Activated CD4-positive, alpha-beta memory T cell treated with anti-CD3 and anti-CD28 coated beads, Interleukin-2, amount 10 ng/mL, durations not matched to agents 7 days and 5 days (primary cell): ENCODE results near the gene HSFX2. TPM values are rescaled to one million over a fixed set of nuclear protein-coding genes. Genes with fewer than 3 reads are reported as not detected.
"Not testable (repeated sequence)": the region's sequence is repeated elsewhere in the genome, so short reads cannot be mapped to it uniquely, and the experiment has no call there.

Experiments
- CTCF ChIA-PET: fragments of 350-600 bp; sonication (Branson Sonifier 250); formaldehyde crosslinking; loops from one replicate; lab custom pipeline; 2021; ENCODE audit warnings: antibody characterized with exemption, inconsistent platforms; lab: Charles Lee
- POLR2A ChIA-PET: fragments of 350-600 bp; sonication (Branson Sonifier 250); formaldehyde crosslinking; loops from one replicate; lab custom pipeline; 2021; ENCODE audit warnings: antibody characterized with exemption; lab: Charles Lee
- DNase-seq: peaks from one replicate; pipeline ENCODE4 v3.0.0-alpha.2; 2020
- H3K27ac Mint-ChIP-seq: one replicate; pipeline ENCODE4 v1.8.0; 2021; ENCODE audit warnings: mild to moderate bottlenecking, mixed read lengths
- H3K27me3 Mint-ChIP-seq: one replicate; pipeline ENCODE4 v1.8.0; 2021; ENCODE audit warnings: mixed read lengths
- H3K36me3 Mint-ChIP-seq: one replicate; pipeline ENCODE4 v1.8.0; 2021; ENCODE audit warnings: low read depth, mixed read lengths
- H3K4me1 Mint-ChIP-seq: one replicate; pipeline ENCODE4 v1.8.0; 2021; ENCODE audit warnings: mixed read lengths
- H3K4me3 Mint-ChIP-seq: one replicate; pipeline ENCODE4 v1.8.0; 2021; ENCODE audit warnings: mild to moderate bottlenecking, mixed read lengths
- H3K9me3 Mint-ChIP-seq: one replicate; pipeline ENCODE4 v1.8.0; 2021; ENCODE audit warnings: mixed read lengths
- total RNA-seq, 2 experiments: library from RNA; stranded (reverse); gene quantifications; one replicate each; pipeline ENCODE4 v1.2.3, GENCODE V29; 2021

Gene HSFX2
- total RNA-seq, 2 experiments from 2014 or later: not detected

DNA sequence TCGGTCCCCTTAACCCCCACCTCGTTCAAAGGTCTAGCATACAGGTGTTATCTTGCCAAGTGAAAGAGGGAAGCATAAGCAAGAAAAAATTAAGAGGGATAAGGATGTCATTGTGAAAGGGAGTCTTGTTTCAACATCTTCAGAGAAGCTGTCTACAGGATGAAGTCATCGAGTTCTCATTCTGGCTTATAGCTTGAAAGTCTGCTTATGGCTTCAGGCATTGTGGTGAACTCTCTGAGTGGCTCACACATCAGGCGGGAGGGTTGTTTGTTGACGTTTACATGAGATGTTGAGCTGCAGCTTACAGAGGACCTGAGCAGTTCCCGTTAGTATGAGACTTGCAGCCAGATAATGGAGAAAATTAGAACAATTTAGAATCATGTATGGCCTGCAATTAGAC is 24.4 kb downstream of the HSFX2 start:
- H3K27me3 Mint-ChIP-seq: no peaks in the 10 kb centered on the region
- peaks cover 21% of the 10 kb centered on the region for H3K4me1 Mint-ChIP-seq
- CTCF ChIA-PET: no interaction called here
- no peak for DNase-seq
- no peaks in the 10 kb centered on the region for H3K36me3 Mint-ChIP-seq
- no peak overlapping the region for H3K4me3 Mint-ChIP-seq
- H3K27ac Mint-ChIP-seq: no peak overlapping the region
- no peaks in the 10 kb centered on the region for H3K9me3 Mint-ChIP-seq
- POLR2A ChIA-PET: no interaction called here

- Mint-ChIP-seq H3K36me3 (no peaks in the 10 kb centered on the region), H3K9me3 (no peaks in the 10 kb centered on the region), H3K4me1 (peaks cover 21% of the 10 kb centered on the region), H3K27me3 (no peaks in the 10 kb centered on the region), H3K4me3 (no peak overlapping the region), H3K27ac (no peak overlapping the region)
- no peak for DNase-seq
- POLR2A ChIA-PET: no interaction called here
- CTCF ChIA-PET: no interaction called here
These were observed 25.3 kb downstream of the HSFX2 start for GRCh38 chrX:149569770-149570169.

DNA sequence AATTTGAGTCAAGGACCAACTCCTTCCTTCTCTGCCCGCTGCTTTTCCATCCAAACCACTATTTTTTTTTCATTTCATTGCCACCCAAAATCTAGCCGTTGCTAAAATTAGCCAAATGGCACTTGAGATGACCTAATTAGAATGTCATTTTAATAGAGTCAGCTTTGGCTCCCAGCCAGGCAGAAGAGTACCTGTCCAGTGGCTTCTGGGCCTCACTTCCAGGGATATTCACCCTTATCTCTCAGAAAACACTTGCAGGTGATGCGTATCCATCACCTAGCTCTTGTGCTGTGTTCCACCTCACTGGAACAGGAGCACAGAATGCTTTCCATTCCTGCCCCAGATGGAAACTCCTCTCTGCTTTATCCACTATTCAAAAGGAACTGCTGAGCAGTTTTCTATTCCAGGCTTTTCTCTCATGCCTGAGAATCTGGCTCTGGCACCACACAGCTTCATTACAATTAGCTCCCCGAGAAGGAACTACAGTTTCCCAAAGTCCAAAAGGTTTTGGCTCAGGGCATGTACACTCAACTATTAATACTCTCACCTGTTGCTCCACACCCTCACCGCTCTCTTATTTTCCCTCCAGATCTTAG is 26.3 kb downstream of the HSFX2 start:
- Mint-ChIP-seq H3K9me3 (no peaks in the 10 kb centered on the region), H3K36me3 (no peaks in the 10 kb centered on the region), H3K27ac (no peak overlapping the region), H3K4me1 (peaks cover 21% of the 10 kb centered on the region), H3K4me3 (no peak overlapping the region), H3K27me3 (no peaks in the 10 kb centered on the region)
- no peak for DNase-seq
- CTCF ChIA-PET: no interaction called here
- POLR2A ChIA-PET: no interaction called here

- H3K9me3 Mint-ChIP-seq: no peaks in the 10 kb centered on the region
- CTCF ChIA-PET: no interaction called here
- no peaks in the 10 kb centered on the region for H3K36me3 Mint-ChIP-seq
- POLR2A ChIA-PET: no interaction called here
- H3K4me1 Mint-ChIP-seq: peaks cover 19% of the 10 kb centered on the region
- H3K4me3 Mint-ChIP-seq: no peak overlapping the region
- no peak for DNase-seq
- H3K27me3 Mint-ChIP-seq: no peaks in the 10 kb centered on the region
- H3K27ac Mint-ChIP-seq: no peak overlapping the region
These were observed 27.3 kb downstream of the HSFX2 start for GRCh38 chrX:149567621-149568417.

DNA sequence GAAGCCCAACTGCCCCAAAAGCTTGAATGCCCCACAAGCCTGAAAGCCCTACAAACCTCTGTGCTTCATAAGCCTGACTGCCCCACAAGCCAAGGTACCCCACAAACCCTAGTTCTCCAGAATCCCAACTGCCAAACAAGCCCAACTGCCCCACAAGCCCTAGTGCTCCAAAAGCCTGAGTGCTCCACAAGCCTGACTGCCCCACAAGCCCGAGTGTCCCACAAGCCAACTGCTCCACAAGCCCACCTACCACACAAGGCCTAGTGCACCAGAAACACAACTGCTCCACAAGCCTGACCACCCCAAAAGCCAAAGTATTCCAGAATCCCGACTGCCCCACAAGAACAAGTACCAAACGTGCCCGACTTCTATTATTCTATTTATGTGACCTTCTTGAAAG is 31.8 kb downstream of the HSFX2 start:
- no peaks in the 10 kb centered on the region for H3K27me3 Mint-ChIP-seq
- POLR2A ChIA-PET: no interaction called here
- H3K4me3 Mint-ChIP-seq: no peak overlapping the region
- H3K36me3 Mint-ChIP-seq: no peaks in the 10 kb centered on the region
- no peak overlapping the region for H3K27ac Mint-ChIP-seq
- no peaks in the 10 kb centered on the region for H3K4me1 Mint-ChIP-seq
- H3K9me3 Mint-ChIP-seq: no peaks in the 10 kb centered on the region
- DNase-seq: no peak
- CTCF ChIA-PET: no interaction called here

DNA sequence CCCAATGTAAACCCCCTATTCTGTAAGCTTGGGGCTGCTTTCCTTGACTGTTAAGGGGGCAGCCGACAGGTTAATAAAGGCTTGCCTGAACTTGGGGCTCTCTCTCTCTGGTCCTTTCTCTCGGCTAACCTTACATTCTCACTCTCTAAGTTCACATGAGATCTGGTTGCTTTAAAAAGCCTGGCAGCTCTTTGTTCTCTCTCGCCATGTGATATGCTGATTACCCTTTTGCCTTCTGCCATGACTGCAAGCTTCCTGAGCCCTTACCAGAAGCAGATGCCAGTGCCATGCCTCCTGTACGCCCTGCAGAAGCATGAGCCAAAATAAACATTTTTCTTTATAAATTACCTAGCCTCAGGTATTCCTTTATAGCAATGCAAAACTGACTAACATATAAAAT is 39.9 kb downstream of the HSFX2 start:
- H3K4me3 Mint-ChIP-seq, CTCF ChIA-PET, H3K9me3 Mint-ChIP-seq, DNase-seq, POLR2A ChIA-PET, H3K27ac Mint-ChIP-seq, H3K27me3 Mint-ChIP-seq, H3K4me1 Mint-ChIP-seq, H3K36me3 Mint-ChIP-seq: not testable (repeated sequence)

GRCh38 chrX:149551939-149552248 is 43.2 kb downstream of the HSFX2 start:
- H3K27ac Mint-ChIP-seq, H3K27me3 Mint-ChIP-seq, CTCF ChIA-PET, POLR2A ChIA-PET, H3K4me1 Mint-ChIP-seq, H3K36me3 Mint-ChIP-seq, DNase-seq, H3K9me3 Mint-ChIP-seq, H3K4me3 Mint-ChIP-seq: not testable (repeated sequence)

DNA sequence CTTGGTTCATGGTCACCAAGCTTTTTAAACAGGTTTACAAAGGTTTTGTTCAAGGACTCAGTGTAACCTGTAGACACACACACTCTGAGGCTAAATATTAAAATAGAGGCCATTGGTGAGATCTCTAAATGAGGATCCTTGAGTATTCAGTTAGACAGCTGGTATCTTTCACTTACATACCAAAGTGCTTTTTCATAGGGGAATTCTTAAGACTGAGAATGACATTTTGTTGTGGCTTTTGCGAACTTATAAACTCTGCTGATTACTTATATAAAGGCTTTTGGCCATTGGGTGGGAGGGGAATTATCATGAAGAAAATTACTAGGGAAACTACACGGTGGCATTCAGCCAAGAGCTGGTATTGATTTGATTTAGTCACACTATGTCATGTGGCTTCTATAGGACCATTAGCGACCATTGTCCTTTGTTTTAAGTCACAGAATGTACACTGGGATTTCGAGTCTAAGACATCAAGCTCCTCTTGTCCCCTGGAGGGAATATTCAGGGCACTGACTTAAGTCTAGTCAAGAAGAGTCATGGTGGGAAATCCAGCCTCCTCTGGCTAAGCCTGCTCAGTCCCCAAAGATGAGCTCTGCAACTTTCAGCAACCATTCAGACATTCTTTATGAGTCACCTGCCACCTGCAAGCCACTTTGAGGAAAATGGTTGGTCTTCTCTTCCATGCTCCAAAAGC is 43.7 kb downstream of the HSFX2 start:
- H3K27ac Mint-ChIP-seq, H3K36me3 Mint-ChIP-seq, H3K9me3 Mint-ChIP-seq, H3K27me3 Mint-ChIP-seq, H3K4me3 Mint-ChIP-seq, H3K4me1 Mint-ChIP-seq, CTCF ChIA-PET, DNase-seq, POLR2A ChIA-PET: not testable (repeated sequence)

DNA sequence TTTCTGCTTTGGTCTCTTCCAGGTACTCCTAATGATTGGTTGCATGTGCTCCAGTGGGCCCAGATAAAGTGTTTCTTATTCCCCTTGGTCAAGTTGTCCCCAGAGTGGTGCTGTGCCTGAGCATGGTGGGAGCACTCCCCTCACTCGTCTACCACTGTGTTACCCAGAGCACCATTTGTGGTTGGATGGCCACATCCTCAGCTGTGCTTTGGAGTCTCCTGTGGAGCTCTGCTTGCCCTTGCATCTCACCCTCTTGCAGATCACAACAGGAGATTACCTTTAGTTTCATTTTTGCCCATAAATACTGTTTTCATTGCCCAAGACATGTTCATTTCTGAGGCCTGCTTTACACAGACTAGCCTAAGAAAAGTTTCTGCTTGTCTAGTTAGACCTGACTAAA is 44.7 kb downstream of the HSFX2 start:
- peak; percentile 55 for DNase-seq
- POLR2A ChIA-PET, H3K9me3 Mint-ChIP-seq, H3K4me3 Mint-ChIP-seq, H3K36me3 Mint-ChIP-seq, CTCF ChIA-PET, H3K27me3 Mint-ChIP-seq, H3K4me1 Mint-ChIP-seq: not testable (repeated sequence)
- H3K27ac Mint-ChIP-seq: peak overlapping the region; percentile 35

GRCh38 chrX:149549701-149550100 is 45.4 kb downstream of the HSFX2 start, which contains the start of gene HSFX3:
HSFX3 (minus strand) TSS chrX:149549924; CDS start chrX:149549852, 72 bp downstream.
- POLR2A ChIA-PET, H3K9me3 Mint-ChIP-seq, H3K4me1 Mint-ChIP-seq, CTCF ChIA-PET, DNase-seq, H3K27me3 Mint-ChIP-seq, H3K36me3 Mint-ChIP-seq, H3K4me3 Mint-ChIP-seq: not testable (repeated sequence)
- peak within 1 kb of the TSS; percentile 35 for H3K27ac Mint-ChIP-seq

GRCh38 chrX:149547782-149548181 is 47.3 kb downstream of the HSFX2 start:
- DNase-seq, H3K36me3 Mint-ChIP-seq, H3K4me3 Mint-ChIP-seq, H3K27me3 Mint-ChIP-seq, POLR2A ChIA-PET, H3K9me3 Mint-ChIP-seq, H3K27ac Mint-ChIP-seq, CTCF ChIA-PET, H3K4me1 Mint-ChIP-seq: not testable (repeated sequence)

DNA sequence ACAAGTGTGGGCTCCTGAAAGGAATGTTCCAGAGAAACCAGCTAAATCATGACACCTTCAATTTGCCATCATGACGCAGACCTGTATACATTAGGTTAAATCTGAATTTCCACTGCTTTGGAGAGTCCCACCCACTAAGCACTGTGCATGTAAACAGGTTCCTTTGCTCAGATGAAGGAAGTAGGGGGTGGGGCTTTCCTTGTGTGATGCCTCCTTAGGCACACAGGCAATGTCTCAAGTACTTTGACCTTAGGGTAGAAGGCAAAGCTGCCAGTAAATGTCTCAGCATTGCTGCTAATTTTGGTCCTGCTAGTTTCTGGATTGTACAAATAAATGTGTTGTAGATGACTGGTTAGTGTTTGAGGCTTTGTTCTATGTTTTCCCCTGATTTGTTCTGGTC is 48.2 kb downstream of the HSFX2 start:
- POLR2A ChIA-PET, H3K4me3 Mint-ChIP-seq, H3K36me3 Mint-ChIP-seq, DNase-seq, H3K27ac Mint-ChIP-seq, H3K27me3 Mint-ChIP-seq, H3K4me1 Mint-ChIP-seq, CTCF ChIA-PET, H3K9me3 Mint-ChIP-seq: not testable (repeated sequence)

- DNase-seq, POLR2A ChIA-PET, H3K27me3 Mint-ChIP-seq, CTCF ChIA-PET, H3K27ac Mint-ChIP-seq, H3K36me3 Mint-ChIP-seq, H3K9me3 Mint-ChIP-seq, H3K4me1 Mint-ChIP-seq, H3K4me3 Mint-ChIP-seq: not testable (repeated sequence)
These were observed 49.3 kb downstream of the HSFX2 start for GRCh38 chrX:149545545-149546543.
